Loucy (cell line): ENCODE data around the gene RRP1B.

Experiments used
- H2AFZ ChIP-seq: fragments of 200-600 bp; sonication (generic); 2 replicates; pipeline ENCODE4 v1.6.0; 2016; ENCODE audit warnings: antibody characterized with exemption, mild to moderate bottlenecking, low read length, moderate library complexity
- H3F3A ChIP-seq: fragments of 200-600 bp; 2 replicates; pipeline ENCODE4 v1.6.0; 2016; ENCODE audit warnings: antibody characterized with exemption, low read depth, mild to moderate bottlenecking
- H3K27me3 ChIP-seq: fragments of 200-600 bp; sonication (generic); 2 replicates; pipeline ENCODE4 v1.6.1; 2014; ENCODE audit warnings: low read length, mild to moderate bottlenecking; ENCODE audit not compliant: insufficient read depth, poor library complexity, severe bottlenecking
- H3K36me3 ChIP-seq: fragments of 200-600 bp; sonication (generic); 2 replicates; pipeline ENCODE4 v1.6.1; 2016; ENCODE audit warnings: low read length; ENCODE audit not compliant: insufficient read depth
- H3K4me1 ChIP-seq: fragments of 200-600 bp; sonication (generic); 2 replicates; pipeline ENCODE4 v1.5.1; 2014; ENCODE audit warnings: low read length, mild to moderate bottlenecking; ENCODE audit not compliant: insufficient read depth, poor library complexity, severe bottlenecking
- H3K4me2 ChIP-seq: fragments of 200-600 bp; sonication (generic); 2 replicates; pipeline ENCODE4 v1.6.0; 2014; ENCODE audit warnings: antibody characterized with exemption, low read length, low read depth, mild to moderate bottlenecking; ENCODE audit not compliant: poor library complexity, severe bottlenecking
- H3K4me3 ChIP-seq: fragments of 200-600 bp; sonication (generic); 2 replicates; pipeline ENCODE4 v1.5.1; 2014; ENCODE audit warnings: low read length, mild to moderate bottlenecking, mixed read lengths; ENCODE audit not compliant: poor library complexity, severe bottlenecking
- H3K79me2 ChIP-seq: fragments of 200-600 bp; sonication (generic); 2 replicates; pipeline ENCODE4 v1.6.1; 2014; ENCODE audit warnings: low read length; ENCODE audit not compliant: insufficient read depth
- H3K9ac ChIP-seq: fragments of 200-600 bp; sonication (generic); 2 replicates; pipeline ENCODE4 v1.6.0; 2014; ENCODE audit warnings: mild to moderate bottlenecking, low read depth, low read length, moderate library complexity; ENCODE audit not compliant: poor library complexity, severe bottlenecking
- H3K9me2 ChIP-seq: fragments of 200-600 bp; sonication (generic); replicated peaks from 2 replicates; pipeline ENCODE4 v1.6.1; 2016; ENCODE audit warnings: low read depth, low read length, mixed read lengths
- H3K9me3 ChIP-seq: fragments of 200-600 bp; sonication (generic); 2 replicates; pipeline ENCODE4 v1.6.1; 2014; ENCODE audit warnings: mild to moderate bottlenecking, antibody characterized with exemption, low read length, low read depth; ENCODE audit not compliant: insufficient read depth
- H4K20me1 ChIP-seq: fragments of 200-600 bp; sonication (generic); 2 replicates; pipeline ENCODE4 v1.6.0; 2014; ENCODE audit warnings: antibody characterized with exemption, low read length, mild to moderate bottlenecking; ENCODE audit not compliant: insufficient read depth, poor library complexity, severe bottlenecking
- CTCF ChIP-seq: fragments of 200-600 bp; sonication (generic); conservative IDR thresholded peaks from 2 replicates; pipeline ENCODE4 v1.5.1; 2014; ENCODE audit warnings: mild to moderate bottlenecking, antibody characterized with exemption, low read length
- EZH2phosphoT487 ChIP-seq: fragments of 200-600 bp; IDR thresholded peaks from 2 replicates; pipeline ENCODE4 v1.6.1; 2018; ENCODE audit warnings: antibody characterized with exemption, mild to moderate bottlenecking, moderate library complexity, borderline replicate concordance

The RRP1B gene

DNA sequence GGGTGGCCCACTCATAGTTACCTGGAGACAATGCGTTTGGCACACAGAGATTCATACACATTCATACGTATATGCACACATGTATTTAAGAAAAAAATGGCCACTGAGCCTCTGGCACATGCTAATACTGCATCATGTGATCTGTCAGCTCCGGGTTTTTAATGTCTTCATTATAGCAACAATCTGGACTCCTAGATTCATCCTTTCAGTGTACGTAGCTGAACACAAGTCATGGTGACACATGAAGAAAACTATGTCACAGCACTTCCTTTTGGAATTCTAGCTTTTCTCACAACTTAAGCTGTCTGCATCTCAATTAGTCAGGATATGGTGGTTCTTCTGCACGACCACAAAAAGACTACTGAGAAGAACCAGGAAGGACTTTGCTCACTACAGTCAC, 24.7 kb upstream of the RRP1B start:
- Histone ChIP-seq H3K9me2 (no peaks in the 10 kb centered on the region), H3K4me3 (no peak overlapping the region), H3F3A (no peaks in the 10 kb centered on the region), H3K36me3 (no peaks in the 10 kb centered on the region), H2AFZ (no peak overlapping the region), H4K20me1 (no peaks in the 10 kb centered on the region), H3K27me3 (no peaks in the 10 kb centered on the region), H3K9me3 (no peaks in the 10 kb centered on the region), H3K79me2 (no peaks in the 10 kb centered on the region), H3K9ac (no peak overlapping the region), H3K4me1 (no peaks in the 10 kb centered on the region), H3K4me2 (no peak overlapping the region)
- TF ChIP-seq CTCF, result no peak
- no peak for TF ChIP-seq EZH2phosphoT487

DNA sequence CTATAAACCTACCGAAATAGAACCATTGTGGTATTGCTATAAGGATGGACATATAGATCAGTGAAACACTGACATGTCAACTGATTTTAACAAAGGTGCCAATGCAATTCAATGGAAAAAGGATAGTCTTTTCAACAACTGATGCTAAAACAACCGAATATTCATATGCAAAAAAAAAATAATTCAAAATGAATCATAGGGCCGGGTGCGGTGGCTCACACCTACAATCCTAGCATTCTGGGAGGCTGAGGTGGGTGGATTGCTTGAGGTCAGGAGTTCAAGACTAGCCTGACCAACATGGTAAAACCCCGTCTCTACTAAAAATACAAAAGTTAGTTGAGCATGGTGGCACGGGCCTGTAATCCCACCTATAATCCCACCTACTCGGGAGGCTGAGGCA, 23.9 kb upstream of the RRP1B start:
- no peak for TF ChIP-seq CTCF
- no peak for TF ChIP-seq EZH2phosphoT487
- no peaks in the 10 kb centered on the region for H3K9me2 ChIP-seq
- no peaks in the 10 kb centered on the region for H3K4me1 ChIP-seq
- H3K4me2 ChIP-seq, result no peak overlapping the region
- no peaks in the 10 kb centered on the region for H4K20me1 ChIP-seq
- H3K27me3 ChIP-seq, result no peaks in the 10 kb centered on the region
- no peaks in the 10 kb centered on the region for H3K36me3 ChIP-seq
- no peaks in the 10 kb centered on the region for H3K9me3 ChIP-seq
- no peak overlapping the region for H2AFZ ChIP-seq
- H3K79me2 ChIP-seq, result no peaks in the 10 kb centered on the region
- no peaks in the 10 kb centered on the region for H3F3A ChIP-seq
- H3K9ac ChIP-seq, result no peak overlapping the region
- no peak overlapping the region for H3K4me3 ChIP-seq

DNA sequence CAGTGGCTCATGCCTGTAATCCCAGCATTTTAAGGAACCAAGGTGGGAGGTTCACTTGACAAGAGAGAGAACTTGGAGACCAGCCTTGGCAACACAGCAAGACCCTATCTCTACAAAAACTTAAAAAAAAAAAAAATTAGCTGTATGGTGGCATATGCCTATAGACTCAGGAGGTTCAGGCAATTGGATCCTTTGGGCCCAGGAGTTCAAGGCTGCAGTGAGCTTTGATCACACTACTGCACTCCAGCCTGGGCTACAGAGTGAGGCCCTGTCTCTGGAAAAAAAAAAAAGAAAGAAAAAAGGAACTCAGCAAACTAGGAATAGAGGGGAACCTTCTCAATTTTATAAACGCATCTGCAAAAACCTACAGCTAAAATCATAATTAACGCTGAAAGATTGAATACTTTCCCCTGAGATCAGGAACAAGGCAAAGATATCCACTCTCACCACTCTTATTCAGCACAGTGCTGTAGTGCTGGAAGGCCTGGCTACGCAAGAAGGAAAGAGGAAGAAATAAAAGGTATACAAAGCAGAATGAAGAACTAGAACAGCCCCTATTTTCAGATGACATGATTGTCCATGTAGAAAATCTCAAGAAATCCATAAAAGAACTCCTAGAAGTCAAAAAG, 21.7 kb upstream of the RRP1B start:
- Histone ChIP-seq H3K36me3 (no peaks in the 10 kb centered on the region), H3K27me3 (no peaks in the 10 kb centered on the region), H2AFZ (no peak overlapping the region), H3K4me2 (no peak overlapping the region), H3K79me2 (no peaks in the 10 kb centered on the region), H4K20me1 (no peaks in the 10 kb centered on the region), H3F3A (no peaks in the 10 kb centered on the region), H3K9ac (no peak overlapping the region), H3K9me3 (no peaks in the 10 kb centered on the region), H3K4me3 (no peak overlapping the region), H3K4me1 (no peaks in the 10 kb centered on the region), H3K9me2 (no peaks in the 10 kb centered on the region)
- TF ChIP-seq EZH2phosphoT487, result no peak
- no peak for TF ChIP-seq CTCF
